HepG2 (cell line): ENCODE results near the gene APOM. TPM values are rescaled to one million over a fixed set of nuclear protein-coding genes. Genes with fewer than 3 reads are reported as not detected.

Experiments
- CHD2 ChIP-seq: IDR thresholded peaks from 2 replicates; pipeline ENCODE4 v1.6.1; 2011; ENCODE audit warnings: low read depth, low read length, improper control_type of control experiment
- KDM6A ChIP-seq: IDR thresholded peaks from 2 replicates; pipeline ENCODE4 v1.6.1; 2016; ENCODE audit warnings: low read depth
- NFIB ChIP-seq: sonication (generic); formaldehyde crosslinking; IDR thresholded peaks from 2 replicates; pipeline ENCODE4 v1.9.0; 2021; ENCODE audit warnings: missing genetic modification reagents, mild to moderate bottlenecking, borderline replicate concordance
- REXO4 ChIP-seq: sonication (generic); formaldehyde crosslinking; IDR thresholded peaks from 2 replicates; pipeline ENCODE4 v1.8.0; 2022; ENCODE audit warnings: missing genetic modification reagents, mild to moderate bottlenecking, borderline replicate concordance
- TBP ChIP-seq: sonication (generic); formaldehyde crosslinking; IDR thresholded peaks from 2 replicates; pipeline ENCODE4 v1.5.0; 2020; ENCODE audit warnings: missing genetic modification reagents
- TEAD2 ChIP-seq: sonication (generic); formaldehyde crosslinking; IDR thresholded peaks from 2 replicates; pipeline ENCODE4 v1.9.0; 2021; ENCODE audit warnings: missing genetic modification reagents
- TOE1 ChIP-seq: sonication (generic); formaldehyde crosslinking; IDR thresholded peaks from 2 replicates; pipeline ENCODE4 v1.4.0; 2020; ENCODE audit warnings: mild to moderate bottlenecking, missing genetic modification reagents
- ZFP36L1 ChIP-seq: sonication (generic); formaldehyde crosslinking; IDR thresholded peaks from 2 replicates; pipeline ENCODE4 v1.8.0; 2022; ENCODE audit warnings: mild to moderate bottlenecking, missing genetic modification reagents, moderate library complexity
- ZNF235 ChIP-seq: sonication (generic); formaldehyde crosslinking; IDR thresholded peaks from 2 replicates; pipeline ENCODE4 v1.8.1; 2023; ENCODE audit warnings: mild to moderate bottlenecking, missing genetic modification reagents, borderline replicate concordance
- ZNF282 ChIP-seq: fragments of 450-650 bp; IDR thresholded peaks from 2 replicates; pipeline ENCODE4 v1.6.1; 2018; ENCODE audit not compliant: partially characterized antibody
- ZNF468 ChIP-seq: sonication (generic); formaldehyde crosslinking; IDR thresholded peaks from 2 replicates; pipeline ENCODE4 v1.8.0; 2022; ENCODE audit warnings: mild to moderate bottlenecking, moderate library complexity, missing genetic modification reagents
- polyA plus RNA-seq, 8 experiments: library from polyadenylated mRNA; depleted of rRNA in 3 of 8; stranded (reverse) in 7 of 8; unstranded in 1 of 8; fragments of >200 nt; fragmentation: Illumina TruSeq in 4 of 8; extraction: Trizol in 4 of 8; gene quantifications; 2 replicates each; pipeline versions ENCODE4 v1.2.1 to v1.2.3, GENCODE V29; 2011 to 2016; ENCODE audit warnings: low read depth in 4 of 8, missing spikeins in 1 of 8, mixed read lengths in 1 of 8; ENCODE audit not compliant: insufficient read depth in 1 of 8
- total RNA-seq, 5 experiments: library from RNA; depleted of rRNA; stranded (reverse); fragments of >200 nt; fragmentation: Illumina TruSeq; extraction: Trizol; gene quantifications; 2 replicates each; pipeline ENCODE4 v1.2.3, GENCODE V29; 2016; ENCODE audit warnings: low read depth in 1 of 5
- TF ChIP-seq, protein P1 (sequence below): sonication (generic); formaldehyde crosslinking; IDR thresholded peaks from 2 replicates; pipeline ENCODE4 v1.4.0; 2020; ENCODE audit warnings: missing genetic modification reagents
- TF ChIP-seq, protein P2 (sequence below): sonication (generic); formaldehyde crosslinking; IDR thresholded peaks from 2 replicates; pipeline ENCODE4 v1.9.0; 2021; ENCODE audit warnings: missing genetic modification reagents, borderline replicate concordance
- TF ChIP-seq, protein P3 (sequence below): sonication (generic); formaldehyde crosslinking; IDR thresholded peaks from 2 replicates; pipeline ENCODE4 v1.5.0; 2020; ENCODE audit warnings: mild to moderate bottlenecking, missing genetic modification reagents
- TF ChIP-seq, protein P4 (sequence below): sonication (generic); formaldehyde crosslinking; conservative IDR thresholded peaks from 2 replicates; pipeline ENCODE4 v1.4.0; 2020; ENCODE audit warnings: mild to moderate bottlenecking, missing genetic modification reagents, moderate library complexity

Gene APOM
- total and polyA plus RNA-seq, 2 of the 13 experiments (the other 11 are each of a cell fraction or from before 2014, with no cell fraction given) = 98.2 to 1,140 TPM

DNA sequence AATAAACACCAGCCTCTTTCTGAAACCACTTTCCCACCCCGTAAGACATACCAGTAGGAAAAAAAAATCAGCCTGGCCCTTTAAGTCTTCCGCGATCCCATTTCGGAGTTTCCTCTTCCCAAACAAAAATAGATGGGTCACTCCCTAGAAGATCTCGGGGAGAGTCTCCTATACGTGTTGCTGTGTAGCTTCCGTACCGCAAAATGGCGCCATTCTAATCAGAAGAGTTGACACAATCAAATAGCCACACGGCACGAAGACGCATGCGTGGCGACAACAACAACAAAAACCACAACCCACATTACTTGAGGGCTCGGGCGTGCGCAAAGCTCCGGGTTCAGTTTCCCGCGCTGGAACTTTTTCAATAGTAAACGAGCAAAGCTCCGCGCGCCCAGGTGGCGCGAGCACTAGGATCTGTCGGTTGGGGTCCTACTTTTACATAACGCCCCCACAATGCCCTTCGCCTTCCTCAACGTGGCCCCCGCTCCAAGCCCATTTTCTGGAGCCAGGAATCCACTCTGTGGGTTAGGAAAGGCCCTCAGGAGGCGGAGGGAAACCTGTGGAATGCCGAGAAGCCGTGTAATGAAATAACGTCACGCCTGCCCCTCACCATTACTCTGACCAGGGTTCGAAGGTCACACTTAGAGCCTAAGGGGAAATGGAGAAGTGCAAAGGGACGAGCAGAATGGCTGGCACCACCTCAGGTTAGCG is 9.3 kb downstream of the APOM start, which contains the start of gene GPANK1 (continued):
- TF ChIP-seq, protein P1, sequence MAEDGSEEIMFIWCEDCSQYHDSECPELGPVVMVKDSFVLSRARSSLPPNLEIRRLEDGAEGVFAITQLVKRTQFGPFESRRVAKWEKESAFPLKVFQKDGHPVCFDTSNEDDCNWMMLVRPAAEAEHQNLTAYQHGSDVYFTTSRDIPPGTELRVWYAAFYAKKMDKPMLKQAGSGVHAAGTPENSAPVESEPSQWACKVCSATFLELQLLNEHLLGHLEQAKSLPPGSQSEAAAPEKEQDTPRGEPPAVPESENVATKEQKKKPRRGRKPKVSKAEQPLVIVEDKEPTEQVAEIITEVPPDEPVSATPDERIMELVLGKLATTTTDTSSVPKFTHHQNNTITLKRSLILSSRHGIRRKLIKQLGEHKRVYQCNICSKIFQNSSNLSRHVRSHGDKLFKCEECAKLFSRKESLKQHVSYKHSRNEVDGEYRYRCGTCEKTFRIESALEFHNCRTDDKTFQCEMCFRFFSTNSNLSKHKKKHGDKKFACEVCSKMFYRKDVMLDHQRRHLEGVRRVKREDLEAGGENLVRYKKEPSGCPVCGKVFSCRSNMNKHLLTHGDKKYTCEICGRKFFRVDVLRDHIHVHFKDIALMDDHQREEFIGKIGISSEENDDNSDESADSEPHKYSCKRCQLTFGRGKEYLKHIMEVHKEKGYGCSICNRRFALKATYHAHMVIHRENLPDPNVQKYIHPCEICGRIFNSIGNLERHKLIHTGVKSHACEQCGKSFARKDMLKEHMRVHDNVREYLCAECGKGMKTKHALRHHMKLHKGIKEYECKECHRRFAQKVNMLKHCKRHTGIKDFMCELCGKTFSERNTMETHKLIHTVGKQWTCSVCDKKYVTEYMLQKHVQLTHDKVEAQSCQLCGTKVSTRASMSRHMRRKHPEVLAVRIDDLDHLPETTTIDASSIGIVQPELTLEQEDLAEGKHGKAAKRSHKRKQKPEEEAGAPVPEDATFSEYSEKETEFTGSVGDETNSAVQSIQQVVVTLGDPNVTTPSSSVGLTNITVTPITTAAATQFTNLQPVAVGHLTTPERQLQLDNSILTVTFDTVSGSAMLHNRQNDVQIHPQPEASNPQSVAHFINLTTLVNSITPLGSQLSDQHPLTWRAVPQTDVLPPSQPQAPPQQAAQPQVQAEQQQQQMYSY (CRISPR knock-in tag) = peak; percentile 70; the same call in 1 of the 2 replicates
- TF ChIP-seq, protein P2, sequence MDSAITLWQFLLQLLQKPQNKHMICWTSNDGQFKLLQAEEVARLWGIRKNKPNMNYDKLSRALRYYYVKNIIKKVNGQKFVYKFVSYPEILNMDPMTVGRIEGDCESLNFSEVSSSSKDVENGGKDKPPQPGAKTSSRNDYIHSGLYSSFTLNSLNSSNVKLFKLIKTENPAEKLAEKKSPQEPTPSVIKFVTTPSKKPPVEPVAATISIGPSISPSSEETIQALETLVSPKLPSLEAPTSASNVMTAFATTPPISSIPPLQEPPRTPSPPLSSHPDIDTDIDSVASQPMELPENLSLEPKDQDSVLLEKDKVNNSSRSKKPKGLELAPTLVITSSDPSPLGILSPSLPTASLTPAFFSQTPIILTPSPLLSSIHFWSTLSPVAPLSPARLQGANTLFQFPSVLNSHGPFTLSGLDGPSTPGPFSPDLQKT (CRISPR knock-in tag) = no peak
- TF ChIP-seq, protein P3, sequence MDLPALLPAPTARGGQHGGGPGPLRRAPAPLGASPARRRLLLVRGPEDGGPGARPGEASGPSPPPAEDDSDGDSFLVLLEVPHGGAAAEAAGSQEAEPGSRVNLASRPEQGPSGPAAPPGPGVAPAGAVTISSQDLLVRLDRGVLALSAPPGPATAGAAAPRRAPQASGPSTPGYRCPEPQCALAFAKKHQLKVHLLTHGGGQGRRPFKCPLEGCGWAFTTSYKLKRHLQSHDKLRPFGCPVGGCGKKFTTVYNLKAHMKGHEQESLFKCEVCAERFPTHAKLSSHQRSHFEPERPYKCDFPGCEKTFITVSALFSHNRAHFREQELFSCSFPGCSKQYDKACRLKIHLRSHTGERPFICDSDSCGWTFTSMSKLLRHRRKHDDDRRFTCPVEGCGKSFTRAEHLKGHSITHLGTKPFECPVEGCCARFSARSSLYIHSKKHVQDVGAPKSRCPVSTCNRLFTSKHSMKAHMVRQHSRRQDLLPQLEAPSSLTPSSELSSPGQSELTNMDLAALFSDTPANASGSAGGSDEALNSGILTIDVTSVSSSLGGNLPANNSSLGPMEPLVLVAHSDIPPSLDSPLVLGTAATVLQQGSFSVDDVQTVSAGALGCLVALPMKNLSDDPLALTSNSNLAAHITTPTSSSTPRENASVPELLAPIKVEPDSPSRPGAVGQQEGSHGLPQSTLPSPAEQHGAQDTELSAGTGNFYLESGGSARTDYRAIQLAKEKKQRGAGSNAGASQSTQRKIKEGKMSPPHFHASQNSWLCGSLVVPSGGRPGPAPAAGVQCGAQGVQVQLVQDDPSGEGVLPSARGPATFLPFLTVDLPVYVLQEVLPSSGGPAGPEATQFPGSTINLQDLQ = peak; percentile 58
- TF ChIP-seq KDM6A (CRISPR knock-in tag) = 0 out of 2 replicates have a peak, but pooled peaks have one; percentile 8
- no peak; the same call in 1 of the 2 replicates for TF ChIP-seq NFIB (CRISPR knock-in tag)
- peak; percentile 4 for TF ChIP-seq ZFP36L1 (CRISPR knock-in tag)
- TF ChIP-seq ZNF235 (CRISPR knock-in tag) = no peak
- no peak for TF ChIP-seq ZNF282
- no peak for TF ChIP-seq CHD2
- TF ChIP-seq, protein P4, sequence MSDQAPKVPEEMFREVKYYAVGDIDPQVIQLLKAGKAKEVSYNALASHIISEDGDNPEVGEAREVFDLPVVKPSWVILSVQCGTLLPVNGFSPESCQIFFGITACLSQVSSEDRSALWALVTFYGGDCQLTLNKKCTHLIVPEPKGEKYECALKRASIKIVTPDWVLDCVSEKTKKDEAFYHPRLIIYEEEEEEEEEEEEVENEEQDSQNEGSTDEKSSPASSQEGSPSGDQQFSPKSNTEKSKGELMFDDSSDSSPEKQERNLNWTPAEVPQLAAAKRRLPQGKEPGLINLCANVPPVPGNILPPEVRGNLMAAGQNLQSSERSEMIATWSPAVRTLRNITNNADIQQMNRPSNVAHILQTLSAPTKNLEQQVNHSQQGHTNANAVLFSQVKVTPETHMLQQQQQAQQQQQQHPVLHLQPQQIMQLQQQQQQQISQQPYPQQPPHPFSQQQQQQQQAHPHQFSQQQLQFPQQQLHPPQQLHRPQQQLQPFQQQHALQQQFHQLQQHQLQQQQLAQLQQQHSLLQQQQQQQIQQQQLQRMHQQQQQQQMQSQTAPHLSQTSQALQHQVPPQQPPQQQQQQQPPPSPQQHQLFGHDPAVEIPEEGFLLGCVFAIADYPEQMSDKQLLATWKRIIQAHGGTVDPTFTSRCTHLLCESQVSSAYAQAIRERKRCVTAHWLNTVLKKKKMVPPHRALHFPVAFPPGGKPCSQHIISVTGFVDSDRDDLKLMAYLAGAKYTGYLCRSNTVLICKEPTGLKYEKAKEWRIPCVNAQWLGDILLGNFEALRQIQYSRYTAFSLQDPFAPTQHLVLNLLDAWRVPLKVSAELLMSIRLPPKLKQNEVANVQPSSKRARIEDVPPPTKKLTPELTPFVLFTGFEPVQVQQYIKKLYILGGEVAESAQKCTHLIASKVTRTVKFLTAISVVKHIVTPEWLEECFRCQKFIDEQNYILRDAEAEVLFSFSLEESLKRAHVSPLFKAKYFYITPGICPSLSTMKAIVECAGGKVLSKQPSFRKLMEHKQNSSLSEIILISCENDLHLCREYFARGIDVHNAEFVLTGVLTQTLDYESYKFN = peak; percentile 56
- TF ChIP-seq ZNF468 = no peak
- no peak for TF ChIP-seq TEAD2 (CRISPR knock-in tag)
- no peak for TF ChIP-seq TBP (CRISPR knock-in tag)
- TF ChIP-seq REXO4 (CRISPR knock-in tag) = no peak
- peak; percentile 73; the same call in 1 of the 2 replicates for TF ChIP-seq TOE1 (CRISPR knock-in tag)
